ENCODE results near the gene SLC25A47. TPM values are rescaled to one million over a fixed set of nuclear protein-coding genes. Genes with fewer than 3 reads are reported as not detected.

SLC25A47 gene
- total and polyA plus RNA-seq, 8 donors = 0.73 TPM; not detected in 7

DNA sequence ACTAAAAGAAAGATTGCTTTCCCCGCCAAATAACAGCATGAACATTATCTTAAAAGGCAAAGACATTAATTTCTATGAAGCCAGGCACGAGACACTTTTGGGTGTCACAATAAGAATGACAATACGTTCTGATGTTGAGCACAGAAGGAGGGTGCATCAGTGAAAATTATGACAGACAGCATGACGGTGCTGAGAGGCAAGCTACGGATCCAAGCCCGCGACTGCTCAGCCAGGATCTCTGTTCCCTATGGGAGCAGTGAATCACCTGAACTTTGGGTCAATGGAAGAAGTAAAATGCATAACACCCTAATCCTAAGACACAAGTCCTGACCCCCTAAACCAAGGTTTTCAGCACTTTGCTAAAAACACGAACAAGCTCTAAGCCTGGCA, 51.7 kb downstream of the SLC25A47 start:
- no peak for DNase-seq
- WGBS, 5 donors = 38 to 74% (median 62%) methylated on average over 8 of the region's 8 CpGs
- TF ChIP-seq, protein P1, sequence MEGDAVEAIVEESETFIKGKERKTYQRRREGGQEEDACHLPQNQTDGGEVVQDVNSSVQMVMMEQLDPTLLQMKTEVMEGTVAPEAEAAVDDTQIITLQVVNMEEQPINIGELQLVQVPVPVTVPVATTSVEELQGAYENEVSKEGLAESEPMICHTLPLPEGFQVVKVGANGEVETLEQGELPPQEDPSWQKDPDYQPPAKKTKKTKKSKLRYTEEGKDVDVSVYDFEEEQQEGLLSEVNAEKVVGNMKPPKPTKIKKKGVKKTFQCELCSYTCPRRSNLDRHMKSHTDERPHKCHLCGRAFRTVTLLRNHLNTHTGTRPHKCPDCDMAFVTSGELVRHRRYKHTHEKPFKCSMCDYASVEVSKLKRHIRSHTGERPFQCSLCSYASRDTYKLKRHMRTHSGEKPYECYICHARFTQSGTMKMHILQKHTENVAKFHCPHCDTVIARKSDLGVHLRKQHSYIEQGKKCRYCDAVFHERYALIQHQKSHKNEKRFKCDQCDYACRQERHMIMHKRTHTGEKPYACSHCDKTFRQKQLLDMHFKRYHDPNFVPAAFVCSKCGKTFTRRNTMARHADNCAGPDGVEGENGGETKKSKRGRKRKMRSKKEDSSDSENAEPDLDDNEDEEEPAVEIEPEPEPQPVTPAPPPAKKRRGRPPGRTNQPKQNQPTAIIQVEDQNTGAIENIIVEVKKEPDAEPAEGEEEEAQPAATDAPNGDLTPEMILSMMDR (IDR thresholded peaks at IDR 0.05) = no peak
- no peak for TF ChIP-seq EP300 (IDR thresholded peaks at IDR 0.05)
- TF ChIP-seq POLR2AphosphoS5 (IDR thresholded peaks at IDR 0.05) = no peak
- no peak for TF ChIP-seq POLR2A (IDR thresholded peaks at IDR 0.05)
- peak overlapping the region; percentile 62 to 78 (median 68) for H3K4me3 ChIP-seq
- no peaks in the 10 kb centered on the region for H3K27me3 ChIP-seq
- H3K36me3 ChIP-seq = peaks cover 0 to 14% (median 7%) of the 10 kb centered on the region in 4 donors
- peaks cover 24 to 65% (median 45%) of the 10 kb centered on the region in 4 donors for H3K4me1 ChIP-seq
- peak overlapping the region; percentile 89 to 96 (median 94) for H3K27ac ChIP-seq
- intact Hi-C loops (cut with DNase I; ENCODE audit: low total_unique reads) = loop anchor here (10.0 kb wide), 1 partner anchor 90 kb away; no protein-coding TSS in a partner anchor
- no peaks in the 10 kb centered on the region for H3K9me3 ChIP-seq

GRCh38 chr14:100375266-100375962, 52.3 kb downstream of the SLC25A47 start:
- peak; percentile 56 to 90 for DNase-seq
- peak in 1 of 3 donors; percentile 59 for TF ChIP-seq POLR2AphosphoS5 (IDR thresholded peaks at IDR 0.05)
- TF ChIP-seq, protein P1 (IDR thresholded peaks at IDR 0.05) = no peak
- TF ChIP-seq POLR2A (IDR thresholded peaks at IDR 0.05) = no peak
- no peak for TF ChIP-seq EP300 (IDR thresholded peaks at IDR 0.05)
- H3K9me3 ChIP-seq = no peaks in the 10 kb centered on the region
- H3K27me3 ChIP-seq = no peaks in the 10 kb centered on the region
- H3K4me1 ChIP-seq = peaks cover 24 to 59% (median 43%) of the 10 kb centered on the region in 4 donors
- intact Hi-C loops (cut with DNase I; ENCODE audit: low total_unique reads) = loop anchor here (10.0 kb wide), 1 partner anchor 91 kb away; no protein-coding TSS in a partner anchor
- peak overlapping the region; percentile 89 to 96 (median 94) for H3K27ac ChIP-seq
- WGBS, 5 donors = 2 to 4% (median 3%) methylated on average over 17 of the region's 17 CpGs
- peaks cover 0 to 10% (median 6%) of the 10 kb centered on the region in 4 donors for H3K36me3 ChIP-seq
- H3K4me3 ChIP-seq = peak overlapping the region; percentile 62 to 78 (median 68)

DNA sequence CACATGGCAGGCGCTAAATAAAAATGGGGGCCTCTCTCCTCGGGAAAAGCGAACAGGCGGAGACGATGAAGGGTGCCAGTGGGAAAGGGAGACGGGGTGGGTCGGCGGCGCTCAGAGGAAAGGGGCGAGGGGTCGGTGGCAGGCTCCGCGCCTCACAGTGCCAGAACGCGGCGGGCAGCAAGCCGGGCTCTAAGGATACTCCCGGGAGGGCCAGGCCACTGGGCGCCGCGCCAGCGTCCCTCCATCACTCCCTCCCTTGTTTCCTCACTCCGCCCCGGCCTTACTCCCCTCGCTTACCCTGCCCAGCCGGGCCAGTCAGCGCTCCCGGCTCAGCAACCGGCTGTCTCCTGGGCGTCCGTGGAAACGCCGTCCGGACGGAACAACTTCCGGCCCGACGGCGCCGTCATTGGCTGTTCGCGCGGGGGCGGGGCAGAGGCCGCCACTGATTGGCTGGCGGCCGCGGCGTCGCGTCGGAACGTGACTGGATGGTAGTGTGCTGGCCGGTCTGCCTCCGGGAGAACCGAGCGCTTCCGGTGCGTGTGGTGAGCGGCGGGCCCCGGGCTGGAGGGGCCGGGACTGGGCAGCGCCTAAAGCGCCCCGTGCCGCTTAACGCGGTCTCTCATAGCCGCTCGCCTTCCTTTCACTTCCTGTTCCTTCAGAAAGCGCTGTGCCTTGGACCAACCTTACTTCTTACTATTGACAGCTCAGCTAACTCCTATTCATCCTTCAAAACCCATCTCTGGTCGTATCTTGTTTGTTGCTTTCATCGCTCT, 53.0 kb downstream of the SLC25A47 start, which contains the start of gene WDR25:
Gene WDR25, plus strand, starts transcription at position 523 of the 773 bp plus-strand sequence.
- Histone ChIP-seq H3K4me3 (peak within 1 kb of the TSS; percentile 62 to 78 (median 68)), H3K36me3 (peaks cover 0 to 14% (median 8%) of the 10 kb centered on the region in 4 donors), H3K27me3 (no peaks in the 10 kb centered on the region), H3K27ac (peak within 1 kb of the TSS; percentile 89 to 96 (median 94)), H3K4me1 (peaks cover 24 to 58% (median 42%) of the 10 kb centered on the region in 4 donors), H3K9me3 (no peaks in the 10 kb centered on the region)
- TF ChIP-seq EP300 (IDR thresholded peaks at IDR 0.05) = no peak
- no peak for TF ChIP-seq POLR2A (IDR thresholded peaks at IDR 0.05)
- peak; percentile 84 to 96 (median 91) for TF ChIP-seq POLR2AphosphoS5 (IDR thresholded peaks at IDR 0.05)
- TF ChIP-seq, protein P1 (IDR thresholded peaks at IDR 0.05) = no peak
- WGBS, 5 donors = 0 to 1% (median 1%) methylated on average over 48 to 74 of the region's 74 CpGs
- DNase-seq = peak; percentile 95 to 99
- intact Hi-C loops (cut with DNase I; ENCODE audit: low total_unique reads) = loop anchor here (10.0 kb wide), 1 partner anchor 91 kb away; no protein-coding TSS in a partner anchor

DNA sequence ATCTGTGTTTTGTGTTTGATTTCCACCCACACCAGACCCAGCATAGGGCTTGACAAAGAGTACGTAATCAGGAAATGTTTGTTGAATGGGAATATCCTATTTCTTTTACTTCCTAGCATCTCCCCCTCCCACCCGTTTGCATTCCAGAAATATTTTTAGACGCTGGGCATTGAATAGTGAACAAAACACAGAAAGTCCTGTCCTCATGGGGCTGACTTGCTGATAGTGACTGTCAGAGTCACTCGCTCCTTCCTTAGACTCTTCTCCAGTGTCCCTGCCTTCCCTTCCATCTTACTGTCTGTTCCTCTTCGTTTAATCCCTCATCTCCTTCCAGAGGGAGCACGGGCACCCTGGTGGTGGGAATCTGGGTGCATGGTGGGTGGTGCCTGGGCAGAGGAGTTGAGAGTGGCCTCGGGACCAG, 53.6 kb downstream of the SLC25A47 start:
- H3K27me3 ChIP-seq = no peaks in the 10 kb centered on the region
- peaks cover 0 to 21% (median 14%) of the 10 kb centered on the region in 4 donors for H3K36me3 ChIP-seq
- peaks cover 24 to 62% (median 45%) of the 10 kb centered on the region in 4 donors for H3K4me1 ChIP-seq
- no peak for TF ChIP-seq EP300 (IDR thresholded peaks at IDR 0.05)
- TF ChIP-seq, protein P1 (IDR thresholded peaks at IDR 0.05) = no peak
- DNase-seq = peak in 1 of 2 donors; percentile 36
- H3K4me3 ChIP-seq = peak overlapping the region; percentile 62 to 78 (median 68)
- intact Hi-C loops (cut with DNase I; ENCODE audit: low total_unique reads) = loop anchor here (10.0 kb wide), 1 partner anchor 92 kb away; no protein-coding TSS in a partner anchor
- peak overlapping the region; percentile 89 to 96 (median 94) for H3K27ac ChIP-seq
- 15 to 20% (median 18%) methylated on average over 7 of the region's 7 CpGs for WGBS, 5 donors
- H3K9me3 ChIP-seq = no peaks in the 10 kb centered on the region

All from stomach (tissue), 9 donors.